HepG2 (cell line): ENCODE measurements around the gene NLRX1. TPM values are rescaled to one million over a fixed set of nuclear protein-coding genes. Genes with fewer than 3 reads are reported as not detected.

ENCODE experiments used
- BCL6 ChIP-seq: IDR thresholded peaks from 2 replicates; pipeline ENCODE4 v1.6.1; 2016; ENCODE audit warnings: missing genetic modification reagents, missing compliant biosample characterization
- FOXK2 ChIP-seq: fragments of 450-650 bp; IDR thresholded peaks from 2 replicates; pipeline ENCODE4 v1.6.1; 2016
- HMGXB3 ChIP-seq: sonication (generic); formaldehyde crosslinking; IDR thresholded peaks from 2 replicates; pipeline ENCODE4 v1.4.0; 2020; ENCODE audit warnings: missing genetic modification reagents, borderline replicate concordance
- HOXA5 ChIP-seq: sonication (generic); formaldehyde crosslinking; IDR thresholded peaks from 2 replicates; pipeline ENCODE4 v1.4.0; 2020; ENCODE audit warnings: missing genetic modification reagents
- KLF12 ChIP-seq: sonication (generic); formaldehyde crosslinking; IDR thresholded peaks from 2 replicates; pipeline ENCODE4 v1.4.0; 2020; ENCODE audit warnings: missing genetic modification reagents, borderline replicate concordance
- NBN ChIP-seq: fragments of 450-650 bp; conservative IDR thresholded peaks from 2 replicates; pipeline ENCODE4 v1.6.1; 2017
- SP5 ChIP-seq: IDR thresholded peaks from 2 replicates; pipeline ENCODE4 v1.6.1; 2016; ENCODE audit warnings: low read depth, borderline replicate concordance
- TBX2 ChIP-seq: sonication (generic); formaldehyde crosslinking; IDR thresholded peaks from 2 replicates; pipeline ENCODE4 v1.5.0; 2020; ENCODE audit warnings: missing genetic modification reagents, mild to moderate bottlenecking, borderline replicate concordance
- THAP8 ChIP-seq: sonication (generic); formaldehyde crosslinking; IDR thresholded peaks from 2 replicates; pipeline ENCODE4 v1.5.1; 2020; ENCODE audit warnings: missing genetic modification reagents, mild to moderate bottlenecking, borderline replicate concordance
- ZNF468 ChIP-seq: sonication (generic); formaldehyde crosslinking; IDR thresholded peaks from 2 replicates; pipeline ENCODE4 v1.8.0; 2022; ENCODE audit warnings: mild to moderate bottlenecking, moderate library complexity, missing genetic modification reagents
- ZNF572 ChIP-seq: sonication (generic); formaldehyde crosslinking; IDR thresholded peaks from 2 replicates; pipeline ENCODE4 v1.5.1; 2020; ENCODE audit warnings: mild to moderate bottlenecking, missing genetic modification reagents
- ZNF850 ChIP-seq: sonication (generic); formaldehyde crosslinking; conservative IDR thresholded peaks from 2 replicates; pipeline ENCODE4 v1.9.0; 2021; ENCODE audit warnings: mild to moderate bottlenecking, missing genetic modification reagents
- ZSCAN30 ChIP-seq: sonication (generic); formaldehyde crosslinking; IDR thresholded peaks from 2 replicates; pipeline ENCODE4 v1.5.0; 2020; ENCODE audit warnings: mild to moderate bottlenecking, missing genetic modification reagents
- polyA plus RNA-seq, 8 experiments: library from polyadenylated mRNA; depleted of rRNA in 3 of 8; stranded (reverse) in 7 of 8; unstranded in 1 of 8; fragments of >200 nt; fragmentation: Illumina TruSeq in 4 of 8; extraction: Trizol in 4 of 8; gene quantifications; 2 replicates each; pipeline versions ENCODE4 v1.2.1 to v1.2.3, GENCODE V29; 2011 to 2016; ENCODE audit warnings: low read depth in 4 of 8, missing spikeins in 1 of 8, mixed read lengths in 1 of 8; ENCODE audit not compliant: insufficient read depth in 1 of 8
- total RNA-seq, 5 experiments: library from RNA; depleted of rRNA; stranded (reverse); fragments of >200 nt; fragmentation: Illumina TruSeq; extraction: Trizol; gene quantifications; 2 replicates each; pipeline ENCODE4 v1.2.3, GENCODE V29; 2016; ENCODE audit warnings: low read depth in 1 of 5
- TF ChIP-seq, protein P1 (sequence below), 2 experiments: sonication (generic) in 1 of 2; formaldehyde crosslinking in 1 of 2; IDR thresholded peaks; 2 replicates each; pipeline versions ENCODE4 v1.5.1 to v1.6.1; 2011 to 2020; ENCODE audit warnings: borderline replicate concordance in 1 of 2, low read depth in 1 of 2, low read length in 1 of 2, mild to moderate bottlenecking in 1 of 2, missing genetic modification reagents in 1 of 2, moderate library complexity in 1 of 2
- TF ChIP-seq, protein P2 (sequence below): sonication (generic); formaldehyde crosslinking; IDR thresholded peaks from 2 replicates; pipeline ENCODE4 v1.4.0; 2020; ENCODE audit warnings: missing genetic modification reagents
- TF ChIP-seq, protein P3 (sequence below): sonication (generic); formaldehyde crosslinking; IDR thresholded peaks from 2 replicates; pipeline ENCODE4 v1.8.0; 2022; ENCODE audit warnings: missing genetic modification reagents, mild to moderate bottlenecking, borderline replicate concordance

NLRX1 gene
- total and polyA plus RNA-seq, 2 of the 13 experiments (the other 11 are each of a cell fraction or from before 2014, with no cell fraction given), result 8.7 to 11.0 TPM

DNA sequence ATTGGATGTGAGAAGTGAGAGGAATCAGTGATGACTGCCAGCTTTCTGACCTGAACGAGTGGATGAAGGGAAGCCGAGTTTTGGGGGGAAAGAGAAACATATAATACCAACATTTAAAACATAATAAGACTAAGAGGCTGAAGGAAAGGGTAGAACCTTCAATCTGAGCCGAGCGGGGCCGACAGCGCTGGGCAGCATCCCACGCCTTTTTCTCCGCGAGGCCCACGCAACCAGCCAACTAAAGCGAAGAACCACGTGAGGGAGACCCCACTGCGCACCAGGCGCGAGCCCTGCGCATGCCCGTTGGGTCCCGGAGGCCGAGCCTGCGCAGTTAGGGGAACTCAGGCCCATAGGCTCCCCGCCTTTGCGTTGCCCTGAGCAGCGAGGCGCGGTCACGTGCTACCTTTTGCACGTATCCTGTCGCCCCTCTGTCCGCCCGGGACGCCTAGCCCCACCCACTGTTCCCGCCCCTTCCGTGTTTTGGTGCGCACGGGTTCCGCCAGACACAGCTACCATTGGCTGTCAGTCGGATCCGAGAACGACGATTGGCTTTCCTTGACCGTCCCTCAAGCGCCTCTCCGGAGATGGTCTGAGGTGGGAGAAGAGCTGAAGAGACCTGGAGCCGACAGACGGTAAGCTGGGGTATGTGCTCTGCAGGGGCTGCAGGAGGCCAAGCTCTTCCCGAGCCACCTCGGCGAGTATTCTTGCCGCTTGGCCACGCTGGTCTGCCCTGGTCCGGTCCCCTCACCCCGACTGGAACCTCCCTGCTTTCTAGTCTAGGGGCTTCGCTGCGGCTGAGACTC, 47.3 kb upstream of the NLRX1 start, which contains the start of gene HINFP (continued):
- TF ChIP-seq, protein P1, sequence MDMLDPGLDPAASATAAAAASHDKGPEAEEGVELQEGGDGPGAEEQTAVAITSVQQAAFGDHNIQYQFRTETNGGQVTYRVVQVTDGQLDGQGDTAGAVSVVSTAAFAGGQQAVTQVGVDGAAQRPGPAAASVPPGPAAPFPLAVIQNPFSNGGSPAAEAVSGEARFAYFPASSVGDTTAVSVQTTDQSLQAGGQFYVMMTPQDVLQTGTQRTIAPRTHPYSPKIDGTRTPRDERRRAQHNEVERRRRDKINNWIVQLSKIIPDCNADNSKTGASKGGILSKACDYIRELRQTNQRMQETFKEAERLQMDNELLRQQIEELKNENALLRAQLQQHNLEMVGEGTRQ (IDR thresholded peaks at IDR 0.05; ENCODE audit: low read depth, low read length), result peak; percentile 94
- TF ChIP-seq, protein P1 (CRISPR knock-in tag; IDR thresholded peaks at IDR 0.05; ENCODE audit: borderline replicate concordance), result peak; percentile 96; the same call in 1 of the 2 replicates
- TF ChIP-seq ZNF468 (CRISPR knock-in tag), result no peak
- TF ChIP-seq, protein P2, sequence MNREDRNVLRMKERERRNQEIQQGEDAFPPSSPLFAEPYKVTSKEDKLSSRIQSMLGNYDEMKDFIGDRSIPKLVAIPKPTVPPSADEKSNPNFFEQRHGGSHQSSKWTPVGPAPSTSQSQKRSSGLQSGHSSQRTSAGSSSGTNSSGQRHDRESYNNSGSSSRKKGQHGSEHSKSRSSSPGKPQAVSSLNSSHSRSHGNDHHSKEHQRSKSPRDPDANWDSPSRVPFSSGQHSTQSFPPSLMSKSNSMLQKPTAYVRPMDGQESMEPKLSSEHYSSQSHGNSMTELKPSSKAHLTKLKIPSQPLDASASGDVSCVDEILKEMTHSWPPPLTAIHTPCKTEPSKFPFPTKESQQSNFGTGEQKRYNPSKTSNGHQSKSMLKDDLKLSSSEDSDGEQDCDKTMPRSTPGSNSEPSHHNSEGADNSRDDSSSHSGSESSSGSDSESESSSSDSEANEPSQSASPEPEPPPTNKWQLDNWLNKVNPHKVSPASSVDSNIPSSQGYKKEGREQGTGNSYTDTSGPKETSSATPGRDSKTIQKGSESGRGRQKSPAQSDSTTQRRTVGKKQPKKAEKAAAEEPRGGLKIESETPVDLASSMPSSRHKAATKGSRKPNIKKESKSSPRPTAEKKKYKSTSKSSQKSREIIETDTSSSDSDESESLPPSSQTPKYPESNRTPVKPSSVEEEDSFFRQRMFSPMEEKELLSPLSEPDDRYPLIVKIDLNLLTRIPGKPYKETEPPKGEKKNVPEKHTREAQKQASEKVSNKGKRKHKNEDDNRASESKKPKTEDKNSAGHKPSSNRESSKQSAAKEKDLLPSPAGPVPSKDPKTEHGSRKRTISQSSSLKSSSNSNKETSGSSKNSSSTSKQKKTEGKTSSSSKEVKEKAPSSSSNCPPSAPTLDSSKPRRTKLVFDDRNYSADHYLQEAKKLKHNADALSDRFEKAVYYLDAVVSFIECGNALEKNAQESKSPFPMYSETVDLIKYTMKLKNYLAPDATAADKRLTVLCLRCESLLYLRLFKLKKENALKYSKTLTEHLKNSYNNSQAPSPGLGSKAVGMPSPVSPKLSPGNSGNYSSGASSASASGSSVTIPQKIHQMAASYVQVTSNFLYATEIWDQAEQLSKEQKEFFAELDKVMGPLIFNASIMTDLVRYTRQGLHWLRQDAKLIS (CRISPR knock-in tag), result no peak
- no peak for TF ChIP-seq ZNF572
- TF ChIP-seq TBX2 (CRISPR knock-in tag), result peak; percentile 34; the same call in 1 of the 2 replicates
- TF ChIP-seq FOXK2, result peak; percentile 69; the same call in 1 of the 2 replicates
- peak; percentile 52; the same call in 1 of the 2 replicates for TF ChIP-seq SP5 (CRISPR knock-in tag)
- TF ChIP-seq NBN, result no peak
- peak; percentile 21; the same call in 1 of the 2 replicates for TF ChIP-seq HOXA5 (CRISPR knock-in tag)
- peak; percentile 15; the same call in 1 of the 2 replicates for TF ChIP-seq BCL6
- TF ChIP-seq ZNF850 (CRISPR knock-in tag), result no peak
- TF ChIP-seq HMGXB3, result peak; percentile 19; the same call in 1 of the 2 replicates
- TF ChIP-seq THAP8 (CRISPR knock-in tag), result no peak
- no peak for TF ChIP-seq ZSCAN30 (CRISPR knock-in tag)
- TF ChIP-seq KLF12 (CRISPR knock-in tag), result no peak
- TF ChIP-seq, protein P3, sequence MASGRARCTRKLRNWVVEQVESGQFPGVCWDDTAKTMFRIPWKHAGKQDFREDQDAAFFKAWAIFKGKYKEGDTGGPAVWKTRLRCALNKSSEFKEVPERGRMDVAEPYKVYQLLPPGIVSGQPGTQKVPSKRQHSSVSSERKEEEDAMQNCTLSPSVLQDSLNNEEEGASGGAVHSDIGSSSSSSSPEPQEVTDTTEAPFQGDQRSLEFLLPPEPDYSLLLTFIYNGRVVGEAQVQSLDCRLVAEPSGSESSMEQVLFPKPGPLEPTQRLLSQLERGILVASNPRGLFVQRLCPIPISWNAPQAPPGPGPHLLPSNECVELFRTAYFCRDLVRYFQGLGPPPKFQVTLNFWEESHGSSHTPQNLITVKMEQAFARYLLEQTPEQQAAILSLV, result peak; percentile 70; the same call in 1 of the 2 replicates
